ENCODE results near the gene ALDH7A1. TPM values are rescaled to one million over a fixed set of nuclear protein-coding genes. Genes with fewer than 3 reads are reported as not detected.
"Not testable (repeated sequence)": the region's sequence is repeated elsewhere in the genome, so short reads cannot be mapped to it uniquely, and the experiment has no call there.

Gene ALDH7A1
- total and polyA plus RNA-seq, 7 donors: 16.0 to 37.0 (median 22.2) TPM

DNA sequence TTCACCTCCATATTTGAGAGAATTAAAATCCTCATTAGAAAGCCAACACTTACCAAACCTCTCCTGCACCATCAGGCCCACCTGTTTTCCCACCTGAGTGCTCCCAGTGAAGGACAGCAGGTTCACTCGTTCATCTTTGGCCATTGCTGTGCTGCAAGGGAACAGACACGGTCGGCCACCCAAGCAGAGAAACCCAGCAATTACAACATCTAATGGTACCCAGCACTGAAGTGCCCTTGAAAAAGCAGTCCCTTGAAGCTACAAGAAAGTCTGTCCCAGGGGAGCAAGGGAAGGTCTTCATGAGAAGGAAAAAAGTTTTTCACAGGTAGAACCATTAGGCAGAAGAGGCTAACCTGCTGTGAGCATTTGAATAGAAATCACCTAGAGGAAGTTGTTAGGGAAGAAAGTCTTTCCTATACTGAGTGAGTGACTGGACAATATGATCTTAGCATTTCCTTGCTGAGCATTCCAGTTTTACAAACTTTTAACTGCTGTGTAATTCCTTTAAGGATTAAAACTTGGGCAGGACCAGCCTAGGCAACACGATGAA, 26.7 kb downstream of the ALDH7A1 start:
- WGBS, 2 donors: 91 to 95% methylated on average over 4 of the region's 4 CpGs
- intact Hi-C loops (cut with DNase I): no loop called here
- TF ChIP-seq POLR2A (IDR thresholded peaks at IDR 0.05) (no peak), POLR2AphosphoS5 (IDR thresholded peaks at IDR 0.05) (no peak), EP300 (IDR thresholded peaks at IDR 0.05) (no peak)
- TF ChIP-seq, protein P1, sequence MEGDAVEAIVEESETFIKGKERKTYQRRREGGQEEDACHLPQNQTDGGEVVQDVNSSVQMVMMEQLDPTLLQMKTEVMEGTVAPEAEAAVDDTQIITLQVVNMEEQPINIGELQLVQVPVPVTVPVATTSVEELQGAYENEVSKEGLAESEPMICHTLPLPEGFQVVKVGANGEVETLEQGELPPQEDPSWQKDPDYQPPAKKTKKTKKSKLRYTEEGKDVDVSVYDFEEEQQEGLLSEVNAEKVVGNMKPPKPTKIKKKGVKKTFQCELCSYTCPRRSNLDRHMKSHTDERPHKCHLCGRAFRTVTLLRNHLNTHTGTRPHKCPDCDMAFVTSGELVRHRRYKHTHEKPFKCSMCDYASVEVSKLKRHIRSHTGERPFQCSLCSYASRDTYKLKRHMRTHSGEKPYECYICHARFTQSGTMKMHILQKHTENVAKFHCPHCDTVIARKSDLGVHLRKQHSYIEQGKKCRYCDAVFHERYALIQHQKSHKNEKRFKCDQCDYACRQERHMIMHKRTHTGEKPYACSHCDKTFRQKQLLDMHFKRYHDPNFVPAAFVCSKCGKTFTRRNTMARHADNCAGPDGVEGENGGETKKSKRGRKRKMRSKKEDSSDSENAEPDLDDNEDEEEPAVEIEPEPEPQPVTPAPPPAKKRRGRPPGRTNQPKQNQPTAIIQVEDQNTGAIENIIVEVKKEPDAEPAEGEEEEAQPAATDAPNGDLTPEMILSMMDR (IDR thresholded peaks at IDR 0.05): no peak
- no peak for DNase-seq
- Histone ChIP-seq H3K27ac (no peak overlapping the region), H3K27me3 (no peaks in the 10 kb centered on the region), H3K4me3 (no peak overlapping the region), H3K9me3 (no peaks in the 10 kb centered on the region), H3K36me3 (peaks cover 0 to 61% (median 7%) of the 10 kb centered on the region in 4 donors), H3K4me1 (no peaks in the 10 kb centered on the region)

DNA sequence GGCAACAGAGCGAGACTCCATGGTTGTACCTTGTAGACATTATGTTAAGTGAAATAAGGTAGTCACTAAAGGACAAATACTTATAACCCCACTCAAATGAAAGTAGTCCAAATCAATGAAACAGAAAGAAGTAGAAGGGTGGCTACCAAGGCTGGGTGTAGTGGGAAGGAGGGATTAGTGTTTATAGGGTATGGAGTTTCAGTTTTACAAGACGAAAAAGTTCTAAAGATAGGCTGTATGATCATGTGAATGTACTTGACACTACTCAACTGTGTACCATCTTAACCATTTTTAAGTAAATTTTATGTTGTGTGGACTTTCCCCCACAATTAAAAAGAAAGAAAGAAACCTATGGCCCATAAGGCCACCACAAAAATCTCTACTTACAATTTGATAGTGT, 32.2 kb downstream of the ALDH7A1 start:
- TF ChIP-seq EP300 (IDR thresholded peaks at IDR 0.05) (no peak), POLR2A (IDR thresholded peaks at IDR 0.05) (no peak), POLR2AphosphoS5 (IDR thresholded peaks at IDR 0.05) (no peak)
- TF ChIP-seq, protein P1 (IDR thresholded peaks at IDR 0.05): no peak
- 86 to 92% methylated on average over 2 of the region's 2 CpGs for WGBS, 2 donors
- Histone ChIP-seq H3K27me3 (no peaks in the 10 kb centered on the region), H3K4me3 (no peak overlapping the region), H3K9me3 (no peaks in the 10 kb centered on the region), H3K27ac (no peak overlapping the region), H3K4me1 (no peaks in the 10 kb centered on the region), H3K36me3 (peaks cover 0 to 53% (median 7%) of the 10 kb centered on the region in 4 donors)
- no peak for DNase-seq
- intact Hi-C loops (cut with DNase I): no loop called here

DNA sequence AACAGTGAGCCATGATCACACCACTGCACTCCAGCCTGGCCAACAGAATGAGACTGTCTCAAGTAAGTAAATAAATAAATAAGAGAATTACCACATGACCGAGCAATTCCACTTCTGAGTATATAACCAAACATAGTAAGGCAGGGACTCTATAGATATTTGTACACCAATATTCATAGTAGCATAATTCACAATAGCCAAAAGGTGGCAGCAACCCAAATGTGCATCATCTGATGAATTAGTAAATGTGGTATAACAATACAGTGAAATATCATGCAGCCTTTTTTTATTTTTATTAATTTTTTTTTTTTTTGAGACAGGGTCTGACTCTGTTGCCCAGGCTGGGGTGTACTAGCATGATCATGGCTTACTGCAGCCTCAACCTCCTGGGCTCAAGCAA, 33.1 kb downstream of the ALDH7A1 start:
- intact Hi-C loops (cut with DNase I): no loop called here
- Histone ChIP-seq H3K27ac (no peak overlapping the region), H3K4me3 (no peak overlapping the region), H3K9me3 (no peaks in the 10 kb centered on the region), H3K36me3 (peaks cover 0 to 57% (median 10%) of the 10 kb centered on the region in 4 donors), H3K27me3 (no peaks in the 10 kb centered on the region), H3K4me1 (no peaks in the 10 kb centered on the region)
- TF ChIP-seq EP300 (IDR thresholded peaks at IDR 0.05) (no peak), POLR2AphosphoS5 (IDR thresholded peaks at IDR 0.05) (no peak), POLR2A (IDR thresholded peaks at IDR 0.05) (no peak)
- TF ChIP-seq, protein P1 (IDR thresholded peaks at IDR 0.05): no peak
- DNase-seq: no peak
- 26 to 77% methylated on average over 1 of the region's 1 CpG for WGBS, 2 donors

DNA sequence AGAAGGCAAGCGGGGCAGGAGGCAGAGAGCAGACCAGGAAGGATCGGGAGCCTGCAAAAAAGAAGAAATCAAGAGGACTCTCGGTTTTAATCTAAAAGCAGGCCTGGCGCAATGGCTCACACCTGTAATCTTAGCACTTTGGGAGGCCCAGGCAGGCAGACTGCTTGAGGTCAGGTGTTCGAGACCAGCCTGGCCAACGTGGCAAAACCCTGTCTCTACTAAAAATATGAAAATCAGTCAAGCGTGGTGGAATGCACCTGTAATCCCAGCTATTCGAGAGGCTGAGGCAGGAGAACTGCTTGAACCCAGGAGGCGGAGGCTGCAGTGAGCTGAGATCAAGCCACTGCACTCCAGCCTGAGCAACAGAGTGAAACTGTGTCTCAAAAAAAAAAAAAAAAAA, 39.9 kb downstream of the ALDH7A1 start:
- H3K27me3 ChIP-seq; H3K27ac ChIP-seq; DNase-seq; intact Hi-C loops (cut with DNase I); H3K9me3 ChIP-seq; H3K4me1 ChIP-seq; H3K4me3 ChIP-seq: not testable (repeated sequence)
- H3K36me3 ChIP-seq: peaks cover 0 to 95% (median 32%) of the 10 kb centered on the region in 4 donors
- 90 to 94% methylated on average over 9 of the region's 9 CpGs for WGBS, 2 donors

DNA sequence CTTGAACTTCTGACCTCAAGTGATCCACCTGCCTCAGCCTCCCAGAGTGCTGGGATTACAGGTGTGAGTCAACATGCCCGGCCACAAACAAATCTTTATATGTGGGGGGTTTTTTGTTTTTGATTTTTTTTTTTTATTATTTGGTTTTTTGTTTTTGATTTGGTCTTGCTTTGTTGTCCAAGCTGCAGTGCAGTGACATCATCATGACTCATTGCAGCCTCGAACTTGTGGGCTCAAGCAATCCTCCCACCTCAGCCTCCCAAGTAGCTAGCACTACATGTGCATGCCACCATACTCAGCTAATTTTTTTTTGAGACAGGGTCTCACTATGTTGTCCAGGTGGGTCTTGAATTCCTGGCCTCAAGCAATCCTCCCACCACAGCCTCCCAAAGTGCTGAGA, 42.4 kb downstream of the ALDH7A1 start:
- DNase-seq: no peak
- peaks cover 0 to 99% (median 31%) of the 10 kb centered on the region in 4 donors for H3K36me3 ChIP-seq
- no peak overlapping the region for H3K4me3 ChIP-seq
- H3K27me3 ChIP-seq: no peaks in the 10 kb centered on the region
- no peaks in the 10 kb centered on the region for H3K9me3 ChIP-seq
- WGBS, 2 donors: 92 to 95% methylated on average over 2 of the region's 2 CpGs
- H3K4me1 ChIP-seq: no peaks in the 10 kb centered on the region
- no peak overlapping the region for H3K27ac ChIP-seq
- intact Hi-C loops (cut with DNase I): no loop called here
- TF ChIP-seq POLR2AphosphoS5 (IDR thresholded peaks at IDR 0.05): no peak
- TF ChIP-seq POLR2A (IDR thresholded peaks at IDR 0.05): no peak
- TF ChIP-seq EP300 (IDR thresholded peaks at IDR 0.05): no peak
